Raji (cell line): Measurements from ENCODE around the gene PYGM.
A peak's percentile ranks its signal among the peaks of the same experiment; 100 is the strongest.

ENCODE experiments used
- POLR2A ChIP-seq: IDR thresholded peaks from 2 replicates; pipeline ENCODE4 v1.6.1; 2011; ENCODE audit warnings: low read depth, low read length, control low read depth; ENCODE audit not compliant: insufficient read depth

PYGM gene

GRCh38 chr11:64743591-64744543 is 15.9 kb downstream of the PYGM start, which contains the start of gene RASGRP2:
Gene RASGRP2 (minus strand): TSS chr11:64744142. CDS start chr11:64742866, 1,276 bp downstream.
- TF ChIP-seq POLR2A = peak; percentile 71

- TF ChIP-seq POLR2A = no peak; the same call in 1 of the 2 replicates
These were observed 16.7 kb downstream of the PYGM start for GRCh38 chr11:64742889-64743590.

GRCh38 chr11:64742087-64742888 is 17.5 kb downstream of the PYGM start:
- no peak for TF ChIP-seq POLR2A

- TF ChIP-seq POLR2A = no peak
These were observed 18.2 kb downstream of the PYGM start for GRCh38 chr11:64741375-64742086.

GRCh38 chr11:64739871-64740270 is 19.9 kb downstream of the PYGM start:
- no peak for TF ChIP-seq POLR2A

- no peak for TF ChIP-seq POLR2A
These were observed 23.1 kb downstream of the PYGM start for GRCh38 chr11:64736654-64737053.

- no peak for TF ChIP-seq POLR2A
These were observed 24.0 kb downstream of the PYGM start for GRCh38 chr11:64735725-64736259.

GRCh38 chr11:64734811-64735724 is 24.7 kb downstream of the PYGM start:
- no peak for TF ChIP-seq POLR2A

GRCh38 chr11:64731601-64732000 is 28.2 kb downstream of the PYGM start:
- TF ChIP-seq POLR2A = no peak

- no peak for TF ChIP-seq POLR2A
These were observed 29.9 kb downstream of the PYGM start for GRCh38 chr11:64729851-64730382.

GRCh38 chr11:64728757-64729365 is 30.9 kb downstream of the PYGM start:
- no peak for TF ChIP-seq POLR2A

- TF ChIP-seq POLR2A = no peak
These were observed 32.8 kb downstream of the PYGM start for GRCh38 chr11:64726867-64727530.
